ENCODE measurements around the gene TAMALIN.

Gene TAMALIN

DNA sequence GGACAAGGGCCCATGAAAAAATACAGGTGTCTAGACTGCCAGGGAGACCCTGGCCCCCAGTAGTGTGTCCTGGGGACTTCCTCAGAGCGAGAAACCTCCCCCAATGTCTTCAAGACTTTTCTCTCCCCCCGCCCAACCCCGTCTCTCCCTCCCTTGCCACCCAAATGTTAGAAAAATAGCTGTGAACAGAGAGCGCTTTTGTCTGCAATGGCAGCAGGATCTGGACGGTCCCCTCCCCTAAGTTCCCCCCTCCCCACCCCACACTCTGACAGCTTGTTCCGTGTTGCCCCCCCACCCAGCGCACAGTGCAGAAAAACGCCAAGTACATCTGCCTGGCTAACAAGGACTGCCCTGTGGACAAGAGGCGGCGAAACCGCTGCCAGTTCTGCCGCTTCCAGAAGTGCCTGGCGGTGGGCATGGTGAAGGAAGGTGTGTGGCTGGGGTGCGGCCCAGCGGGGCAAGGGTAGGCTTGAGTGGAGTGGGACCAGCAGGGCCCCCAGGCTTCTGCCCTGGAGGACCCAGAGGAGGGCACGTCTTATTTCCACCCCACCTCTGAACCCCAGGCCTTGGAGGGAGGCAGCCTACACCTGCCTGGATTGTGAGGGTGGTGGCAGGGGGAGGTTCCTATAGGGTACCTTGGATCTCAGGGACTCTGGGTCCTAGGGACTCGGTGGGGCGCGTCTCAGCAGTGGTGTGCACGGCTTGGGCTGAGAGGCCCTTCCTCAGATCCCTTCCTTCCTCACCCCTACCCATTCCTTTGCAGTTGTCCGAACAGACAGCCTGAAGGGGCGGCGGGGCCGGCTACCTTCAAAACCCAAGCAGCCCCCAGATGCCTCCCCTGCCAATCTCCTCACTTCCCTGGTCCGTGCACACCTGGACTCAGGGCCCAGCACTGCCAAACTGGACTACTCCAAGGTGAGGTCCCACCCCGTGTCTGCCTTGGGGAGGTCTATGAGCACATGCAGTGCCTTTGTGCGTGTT lies 49.3 kb downstream of the TAMALIN start:
- no peak for DNase-seq (ENCODE audit: low read depth)

DNA sequence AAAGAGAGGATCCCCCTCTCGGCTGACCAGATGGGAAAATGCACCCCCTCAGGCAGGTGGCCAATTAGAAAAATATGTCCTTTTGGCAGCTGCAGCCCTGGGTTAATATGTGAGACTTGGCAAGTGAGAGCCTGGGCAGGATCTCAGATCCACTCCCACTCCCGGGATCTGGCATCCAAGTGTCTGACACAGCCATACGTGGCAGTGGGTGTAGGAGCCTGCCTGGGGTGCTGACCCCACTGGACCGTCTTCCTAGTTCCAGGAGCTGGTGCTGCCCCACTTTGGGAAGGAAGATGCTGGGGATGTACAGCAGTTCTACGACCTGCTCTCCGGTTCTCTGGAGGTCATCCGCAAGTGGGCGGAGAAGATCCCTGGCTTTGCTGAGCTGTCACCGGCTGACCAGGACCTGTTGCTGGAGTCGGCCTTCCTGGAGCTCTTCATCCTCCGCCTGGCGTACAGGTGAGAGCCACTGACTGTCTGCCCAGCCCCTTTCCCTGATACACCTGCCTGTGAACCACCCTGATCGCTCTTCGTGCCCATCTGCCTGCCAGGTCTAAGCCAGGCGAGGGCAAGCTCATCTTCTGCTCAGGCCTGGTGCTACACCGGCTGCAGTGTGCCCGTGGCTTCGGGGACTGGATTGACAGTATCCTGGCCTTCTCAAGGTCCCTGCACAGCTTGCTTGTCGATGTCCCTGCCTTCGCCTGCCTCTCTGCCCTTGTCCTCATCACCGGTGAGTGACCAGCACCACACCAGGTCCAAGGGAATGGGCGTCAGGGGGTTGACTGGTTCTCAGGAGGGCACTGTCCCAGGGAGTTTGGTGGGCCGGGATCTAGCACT lies 50.3 kb downstream of the TAMALIN start:
- DNase-seq (ENCODE audit: low read depth) = no peak

DNA sequence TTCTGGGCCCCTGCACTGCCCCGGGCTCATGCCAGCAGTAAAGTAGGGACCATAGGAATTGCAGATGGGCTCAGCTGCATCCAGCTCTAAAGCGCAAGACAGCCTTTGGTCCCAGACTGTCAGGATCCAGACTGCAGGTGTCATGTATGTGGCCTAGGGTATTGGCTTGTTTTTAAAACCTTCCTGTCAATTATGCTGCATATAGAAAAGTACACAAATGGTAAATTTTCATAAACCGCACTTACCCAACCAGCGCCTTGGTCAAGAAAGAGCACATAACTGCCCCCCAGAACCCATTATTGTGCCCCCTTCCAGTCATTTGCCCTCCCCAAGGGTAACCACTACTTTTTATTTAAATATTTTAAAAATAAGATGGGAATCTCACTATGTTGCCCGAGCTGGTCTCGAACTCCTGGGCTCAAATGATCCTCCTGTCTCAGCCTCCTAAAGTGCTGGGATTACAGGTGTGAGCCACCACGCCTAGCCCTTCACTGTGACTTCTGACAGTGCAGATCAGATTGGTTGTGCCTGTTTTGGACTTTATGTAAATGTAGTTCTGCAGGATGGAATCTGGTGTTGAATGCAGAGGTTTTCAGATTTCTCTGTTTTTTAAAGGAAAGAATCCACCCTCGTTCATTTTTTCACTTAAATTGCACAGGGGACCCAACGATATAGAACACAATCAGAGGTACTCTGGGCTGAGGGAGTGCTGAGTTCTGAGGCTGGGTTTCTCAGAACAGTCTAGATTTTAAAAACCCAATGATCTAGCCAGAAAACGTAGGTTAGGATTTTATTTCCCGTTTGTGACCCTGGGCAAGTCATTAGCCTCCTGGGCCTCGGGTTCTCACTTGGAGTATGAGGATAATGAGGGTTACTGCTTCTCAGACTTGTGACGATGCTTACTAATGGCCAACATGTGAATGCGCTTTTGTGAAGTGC lies 51.2 kb downstream of the TAMALIN start:
- DNase-seq (ENCODE audit: low read depth) = no peak

DNA sequence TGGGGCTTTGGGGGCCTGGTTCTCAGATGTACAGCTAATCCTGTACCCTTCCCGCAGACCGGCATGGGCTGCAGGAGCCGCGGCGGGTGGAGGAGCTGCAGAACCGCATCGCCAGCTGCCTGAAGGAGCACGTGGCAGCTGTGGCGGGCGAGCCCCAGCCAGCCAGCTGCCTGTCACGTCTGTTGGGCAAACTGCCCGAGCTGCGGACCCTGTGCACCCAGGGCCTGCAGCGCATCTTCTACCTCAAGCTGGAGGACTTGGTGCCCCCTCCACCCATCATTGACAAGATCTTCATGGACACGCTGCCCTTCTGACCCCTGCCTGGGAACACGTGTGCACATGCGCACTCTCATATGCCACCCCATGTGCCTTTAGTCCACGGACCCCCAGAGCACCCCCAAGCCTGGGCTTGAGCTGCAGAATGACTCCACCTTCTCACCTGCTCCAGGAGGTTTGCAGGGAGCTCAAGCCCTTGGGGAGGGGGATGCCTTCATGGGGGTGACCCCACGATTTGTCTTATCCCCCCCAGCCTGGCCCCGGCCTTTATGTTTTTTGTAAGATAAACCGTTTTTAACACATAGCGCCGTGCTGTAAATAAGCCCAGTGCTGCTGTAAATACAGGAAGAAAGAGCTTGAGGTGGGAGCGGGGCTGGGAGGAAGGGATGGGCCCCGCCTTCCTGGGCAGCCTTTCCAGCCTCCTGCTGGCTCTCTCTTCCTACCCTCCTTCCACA lies 52.0 kb downstream of the TAMALIN start:
- DNase-seq (ENCODE audit: low read depth) = no peak

DNA sequence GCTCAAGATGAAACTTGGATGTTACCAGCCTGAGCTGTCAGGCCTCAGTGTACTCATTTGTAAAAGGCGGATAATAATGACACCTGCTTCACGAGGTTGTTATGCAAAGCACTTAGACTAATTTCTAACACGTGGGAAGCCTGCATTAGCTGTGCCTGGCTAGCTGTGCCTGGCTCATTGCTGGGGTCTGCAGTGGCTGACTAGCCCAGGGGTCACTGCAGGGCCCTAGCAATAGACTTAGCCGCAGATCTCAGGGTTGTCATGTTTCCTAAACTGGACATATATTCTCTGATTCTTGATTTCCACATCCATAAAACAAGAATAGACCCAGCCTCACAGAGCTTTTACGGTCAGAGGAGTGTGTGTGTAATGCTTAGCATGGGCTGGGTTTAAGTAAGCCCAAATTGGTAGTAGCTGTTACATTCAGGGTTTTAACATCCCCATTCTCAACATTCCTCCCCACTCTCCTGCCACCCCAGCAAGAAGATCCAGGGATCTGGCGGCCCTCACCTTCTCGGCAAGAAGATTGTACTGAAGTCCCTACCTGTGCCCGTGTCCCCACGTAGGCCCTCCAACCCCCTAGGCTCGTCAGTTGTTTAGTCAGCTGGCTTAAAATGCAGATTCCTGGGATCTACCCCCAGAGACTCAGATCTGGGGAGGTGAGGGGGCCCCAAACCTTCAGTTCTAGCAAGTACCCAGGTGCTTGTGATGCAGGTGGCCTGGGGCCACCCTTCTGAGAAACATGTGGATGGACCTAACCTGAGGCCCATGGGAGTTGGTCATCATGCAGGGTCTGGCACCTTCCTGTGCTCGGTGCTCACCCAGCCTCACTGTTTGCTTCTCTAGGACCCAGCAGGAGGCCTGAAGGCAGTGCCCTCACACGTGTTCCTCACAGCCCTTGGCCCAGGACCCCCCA lies 53.1 kb downstream of the TAMALIN start:
- no peak for DNase-seq (ENCODE audit: low read depth)

DNA sequence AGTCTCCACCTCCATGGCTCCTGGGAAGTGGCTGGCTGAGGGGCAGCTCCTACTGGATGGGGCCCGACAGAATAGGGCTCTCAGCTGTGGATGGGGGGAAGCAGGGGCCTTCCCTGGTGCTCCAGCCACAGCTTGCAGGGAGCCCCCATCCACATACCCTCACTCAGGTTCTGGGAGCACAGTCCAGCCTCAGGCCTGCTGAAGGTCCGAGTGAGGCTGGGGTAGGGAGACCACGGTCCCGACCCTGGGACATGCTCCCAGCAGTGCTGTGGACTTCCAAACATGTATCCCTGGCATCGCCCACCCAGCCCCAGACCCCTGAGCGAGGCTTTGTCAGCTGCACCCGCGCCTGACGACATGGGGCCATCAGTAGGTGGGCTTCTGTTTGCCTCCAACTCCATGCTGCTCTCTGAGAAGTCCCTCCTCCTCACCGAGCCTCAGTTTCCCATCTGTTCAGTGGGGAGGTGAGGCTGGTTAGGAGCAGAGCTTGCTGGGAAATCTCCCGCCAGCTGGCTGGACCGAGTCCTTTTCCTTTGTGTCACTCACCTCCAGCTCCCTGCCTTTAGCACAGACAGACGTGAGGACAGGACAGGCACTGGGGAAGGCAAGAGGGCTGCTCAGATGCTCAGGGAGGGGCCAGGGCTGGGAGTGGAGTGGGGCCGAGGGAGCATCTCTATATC lies 53.9 kb downstream of the TAMALIN start:
- DNase-seq (ENCODE audit: low read depth) = no peak

DNA sequence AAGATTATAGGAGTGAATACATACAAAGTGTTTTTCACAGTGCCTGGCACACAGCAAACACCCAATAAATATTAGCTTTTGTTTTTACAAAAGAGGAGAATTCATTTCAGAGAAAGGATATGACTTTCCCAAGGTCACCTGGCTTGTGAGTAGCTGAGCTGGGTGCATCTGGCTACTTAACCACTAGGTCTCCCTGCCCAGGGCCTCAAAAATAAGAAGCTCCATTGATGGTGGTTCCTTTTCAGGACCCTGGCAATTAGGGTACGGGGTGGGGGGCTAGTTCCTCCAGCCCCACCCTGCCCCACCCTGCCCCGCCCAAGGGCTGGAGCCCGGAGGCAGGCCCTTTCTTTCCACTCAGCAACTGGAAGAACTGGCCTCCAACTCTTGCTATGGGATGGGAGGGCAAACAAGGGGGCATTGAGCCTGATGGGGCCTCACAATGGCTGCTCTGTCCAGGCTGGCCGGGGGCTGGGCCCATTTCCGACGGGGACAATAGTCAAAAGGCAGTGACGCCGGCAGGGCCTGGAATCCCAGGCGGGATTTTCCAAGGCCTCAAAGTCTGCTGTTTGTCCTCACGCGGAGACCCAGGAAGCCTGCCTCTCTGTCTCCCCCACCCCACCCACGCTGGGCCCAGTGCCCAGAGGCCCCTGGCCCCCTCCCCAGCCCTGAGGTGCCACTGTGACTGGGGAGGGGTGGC lies 54.9 kb downstream of the TAMALIN start:
- DNase-seq (ENCODE audit: low read depth) = no peak

DNA sequence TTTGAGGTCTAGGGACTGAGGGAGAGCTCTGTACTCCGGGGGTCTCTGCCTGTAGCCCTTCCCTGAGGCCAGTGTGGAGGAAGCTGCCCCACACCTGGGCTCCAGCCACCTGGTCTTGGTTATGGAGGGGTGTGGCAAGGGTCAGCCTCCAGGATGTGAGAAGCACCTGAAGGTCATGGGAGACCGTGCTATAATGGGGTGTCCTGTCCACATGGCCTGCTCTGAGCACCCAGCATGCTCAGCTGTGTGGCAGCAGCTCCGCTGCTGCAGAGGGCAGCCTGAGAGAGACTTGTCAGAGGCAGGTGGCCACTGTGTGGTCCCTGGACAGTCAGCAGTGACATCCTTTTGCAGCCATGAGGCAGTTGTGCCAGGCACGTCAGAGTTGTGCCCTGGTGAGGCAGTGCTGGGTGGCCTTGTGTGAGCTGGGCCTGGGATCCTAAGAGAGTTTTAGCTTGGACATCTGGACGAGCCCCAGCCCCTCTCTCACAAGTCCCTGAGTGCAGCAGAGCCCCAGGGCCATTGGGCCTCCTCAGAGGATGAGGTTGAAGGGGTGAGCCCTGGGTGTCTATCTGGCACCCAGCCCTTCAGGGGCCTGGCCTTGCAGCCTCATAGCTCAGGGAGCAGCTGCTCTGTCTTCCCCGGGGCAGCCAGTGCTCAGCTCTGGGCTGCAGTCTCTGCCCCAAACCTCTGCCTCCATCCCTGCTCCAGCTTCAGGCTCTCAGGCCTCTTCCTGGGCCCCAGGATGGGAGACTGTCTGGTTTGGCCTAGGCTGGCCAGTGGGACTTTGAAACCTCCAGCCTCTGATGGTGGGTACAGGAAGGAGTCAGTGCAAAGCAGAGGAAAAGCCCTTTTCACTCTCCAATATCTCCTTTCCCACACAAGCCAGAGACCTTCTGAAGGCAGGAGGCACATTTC lies 55.7 kb downstream of the TAMALIN start:
- no peak for DNase-seq (ENCODE audit: low read depth)

DNA sequence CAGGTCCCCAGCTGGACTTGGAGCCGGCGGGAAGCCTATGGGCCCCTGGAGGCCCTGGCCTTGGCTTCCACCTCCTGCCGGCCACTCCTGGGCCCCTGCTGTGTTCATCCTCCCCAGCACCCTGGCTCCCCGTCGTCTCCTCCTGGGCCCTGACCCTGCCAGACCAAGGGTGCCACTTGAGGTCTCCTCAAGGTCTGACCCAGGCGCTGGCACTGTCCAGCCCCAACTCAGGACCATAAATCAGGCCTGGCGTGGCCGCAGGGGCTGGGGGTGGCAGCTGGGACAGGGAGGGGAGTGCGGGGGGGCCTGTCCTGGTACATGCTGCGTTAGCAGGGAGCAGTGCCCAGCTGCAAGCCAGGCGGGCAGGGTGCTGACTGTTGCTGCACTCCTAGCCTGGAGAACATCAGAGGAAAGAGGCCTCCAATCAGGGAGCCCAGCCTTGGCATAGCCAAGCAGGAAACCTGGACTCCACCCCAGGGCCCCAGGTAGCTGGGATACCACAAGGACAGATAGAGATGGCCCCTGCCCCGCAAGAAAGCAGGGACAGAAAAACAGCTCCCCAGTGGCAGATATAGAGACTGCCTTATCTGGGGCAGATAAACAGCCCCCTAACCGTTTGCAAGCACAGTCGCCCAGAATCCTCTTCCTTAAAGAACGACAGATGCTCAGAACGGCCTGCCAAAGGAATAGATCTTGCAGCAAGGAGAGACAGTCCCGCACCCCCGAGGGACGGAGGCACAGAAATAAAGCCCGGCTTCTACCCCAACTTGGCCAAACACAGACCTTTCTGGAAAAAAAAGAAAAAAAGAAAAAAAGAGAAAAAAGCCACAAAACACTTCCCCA lies 56.6 kb downstream of the TAMALIN start:
- no peak for DNase-seq (ENCODE audit: low read depth)

DNA sequence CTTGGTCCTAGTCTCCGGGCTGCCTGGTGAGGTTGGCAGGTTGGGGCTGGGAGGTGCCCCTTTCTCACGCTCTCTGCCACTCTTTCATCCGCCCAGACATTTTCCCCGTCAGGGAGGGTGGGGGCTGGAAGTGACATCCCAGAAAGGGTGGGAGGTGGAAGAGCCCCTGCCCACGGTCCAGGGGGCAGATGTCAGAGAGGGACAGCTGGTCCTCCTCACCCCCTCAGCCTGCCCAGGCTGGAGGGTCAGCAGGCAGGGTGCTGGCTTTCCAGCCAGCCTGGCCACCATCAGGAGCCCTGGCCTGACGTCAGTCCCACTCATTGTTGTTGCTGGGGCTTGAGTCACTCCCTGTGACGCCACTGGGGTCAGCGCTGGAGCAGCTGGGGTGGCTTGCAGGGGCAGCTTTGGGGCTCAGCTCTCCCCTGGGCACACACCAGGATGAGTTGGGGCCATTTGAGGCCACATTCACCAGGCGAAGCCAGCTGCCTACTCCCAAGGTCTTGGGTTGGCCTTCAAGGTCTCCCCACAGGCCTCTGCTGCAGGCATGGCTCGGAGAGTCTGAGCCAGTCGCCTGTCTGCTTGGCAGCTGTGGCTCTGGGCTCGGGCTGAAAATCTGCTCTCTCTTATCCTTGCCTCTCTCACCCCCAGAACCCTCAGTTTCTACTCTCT lies 57.4 kb downstream of the TAMALIN start:
- DNase-seq (ENCODE audit: low read depth) = peak; percentile 92

Data from stromal cell of bone marrow (primary cell).